Neural cell (in vitro differentiated cells): ENCODE results near the gene CT47C1. TPM values are rescaled to one million over a fixed set of nuclear protein-coding genes. Genes with fewer than 3 reads are reported as not detected.

Source experiments
- H2AFZ ChIP-seq: fragments of 200-600, 300-800 bp; sonication (generic), shearing (Covaris generic); 2 replicates; pipeline ENCODE4 v1.6.0; 2014; ENCODE audit warnings: low read depth, mild to moderate bottlenecking, antibody characterized with exemption, low read length, moderate library complexity
- H3F3A ChIP-seq: fragments of 200-600 bp; shearing (Covaris generic); 2 replicates; pipeline ENCODE4 v1.6.1; 2016; ENCODE audit warnings: mild to moderate bottlenecking, moderate library complexity, mixed read lengths, antibody characterized with exemption, low read length; ENCODE audit not compliant: insufficient read depth, poor library complexity, severe bottlenecking
- H3K27ac ChIP-seq: fragments of 200-600, 300-800 bp; sonication (generic), shearing (Covaris generic); 2 replicates; pipeline ENCODE4 v1.5.1; 2014; ENCODE audit warnings: mild to moderate bottlenecking, low read length, moderate library complexity
- H3K27me3 ChIP-seq: fragments of 300-800, 200-600 bp; sonication (generic), shearing (Covaris generic); 2 replicates; pipeline ENCODE4 v1.6.0; 2014; ENCODE audit warnings: mild to moderate bottlenecking, low read depth, low read length, moderate library complexity; ENCODE audit not compliant: insufficient read depth
- H3K36me3 ChIP-seq: fragments of 300-800, 200-600 bp; sonication (generic), shearing (Covaris generic); 2 replicates; pipeline ENCODE4 v1.5.1; 2014; ENCODE audit warnings: mild to moderate bottlenecking, antibody characterized with exemption, low read length, moderate library complexity; ENCODE audit not compliant: insufficient read depth
- H3K4me2 ChIP-seq: fragments of 300-800, 200-600 bp; sonication (generic), shearing (Covaris generic); 2 replicates; pipeline ENCODE4 v1.6.0; 2014; ENCODE audit warnings: mild to moderate bottlenecking, low read length
- H3K4me3 ChIP-seq: fragments of 300-800, 200-600 bp; sonication (generic), shearing (Covaris generic); 2 replicates; pipeline ENCODE4 v1.5.1; 2014; ENCODE audit warnings: mild to moderate bottlenecking, low read length, moderate library complexity
- H3K79me2 ChIP-seq: fragments of 200-600 bp; shearing (Covaris generic); replicated peaks from 2 replicates; pipeline ENCODE4 v1.6.0; 2014; ENCODE audit warnings: mild to moderate bottlenecking, low read length, moderate library complexity; ENCODE audit not compliant: insufficient read depth
- H3K9ac ChIP-seq: fragments of 300-800, 200-600 bp; sonication (generic), shearing (Covaris generic); 2 replicates; pipeline ENCODE4 v1.6.1; 2016; ENCODE audit warnings: mild to moderate bottlenecking, low read length, mixed read lengths
- H3K9me2 ChIP-seq: fragments of 200-600 bp; shearing (Covaris generic); 2 replicates; pipeline ENCODE4 v1.6.1; 2016; ENCODE audit warnings: mild to moderate bottlenecking, low read length, mixed read lengths; ENCODE audit not compliant: insufficient read depth
- H3K9me3 ChIP-seq: fragments of 200-600, 300-800 bp; sonication (generic), shearing (Covaris generic); 2 replicates; pipeline ENCODE4 v1.6.1; 2016; ENCODE audit warnings: mild to moderate bottlenecking, mixed run types, low read length, moderate library complexity, mixed read lengths
- H4K20me1 ChIP-seq: fragments of 200-600 bp; shearing (Covaris generic); 2 replicates; pipeline ENCODE4 v1.6.1; 2016; ENCODE audit warnings: mild to moderate bottlenecking, mixed run types; ENCODE audit not compliant: insufficient read depth
- CTCF ChIP-seq: fragments of 450-650 bp; IDR thresholded peaks from 2 replicates; pipeline ENCODE4 v1.5.1; 2014; ENCODE audit warnings: antibody characterized with exemption, mild to moderate bottlenecking, moderate library complexity; ENCODE audit not compliant: poor library complexity, severe bottlenecking
- EP300 ChIP-seq: fragments of 450-650 bp; conservative IDR thresholded peaks from 2 replicates; pipeline ENCODE4 v1.6.1; 2014; ENCODE audit warnings: antibody characterized with exemption, mild to moderate bottlenecking, moderate library complexity; ENCODE audit not compliant: poor library complexity, severe bottlenecking
- EZH2 ChIP-seq: fragments of 200-600, 300-800 bp; shearing (Covaris generic), sonication (generic); IDR thresholded peaks from 2 replicates; pipeline ENCODE4 v1.6.1; 2014; ENCODE audit warnings: antibody characterized with exemption, low read length, borderline replicate concordance, mild to moderate bottlenecking; ENCODE audit not compliant: insufficient read depth, poor library complexity, severe bottlenecking
- MXI1 ChIP-seq: fragments of 450-650 bp; conservative IDR thresholded peaks from 2 replicates; pipeline ENCODE4 v1.6.1; 2014; ENCODE audit warnings: antibody characterized with exemption, mild to moderate bottlenecking; ENCODE audit not compliant: poor library complexity, severe bottlenecking
- POLR2AphosphoS5 ChIP-seq: IDR thresholded peaks from 2 replicates; pipeline ENCODE4 v1.6.1; 2012
- RAD21 ChIP-seq: fragments of 450-650 bp; conservative IDR thresholded peaks from 2 replicates; pipeline ENCODE4 v1.6.1; 2014; ENCODE audit warnings: antibody characterized with exemption, mild to moderate bottlenecking, moderate library complexity
- REST ChIP-seq: IDR thresholded peaks from 2 replicates; pipeline ENCODE4 v1.6.1; 2012; ENCODE audit warnings: borderline replicate concordance
- SMC3 ChIP-seq: fragments of 450-650 bp; conservative IDR thresholded peaks from 2 replicates; pipeline ENCODE4 v1.6.1; 2014; ENCODE audit warnings: antibody characterized with exemption, mild to moderate bottlenecking, moderate library complexity; ENCODE audit not compliant: poor library complexity
- TAF1 ChIP-seq: IDR thresholded peaks from 2 replicates; pipeline ENCODE4 v1.6.1; 2012; ENCODE audit warnings: low read depth
- polyA plus RNA-seq: library from polyadenylated mRNA; depleted of rRNA; stranded (reverse); fragments of >200 nt; gene quantifications from 2 replicates; pipeline ENCODE4 v1.2.3, GENCODE V29; 2014

CT47C1 gene
- polyA plus RNA-seq, 1 donor from 2014 or later = not detected

GRCh38 chrX:119062750-119063374 lies 9.9 kb upstream of the CT47C1 start:
- H3K27me3 ChIP-seq = no peaks in the 10 kb centered on the region
- TF ChIP-seq EP300 (no peak), CTCF (no peak), SMC3 (no peak)

GRCh38 chrX:119063428-119063827 lies 9.4 kb upstream of the CT47C1 start:
- Histone ChIP-seq H3K36me3 (no peaks in the 10 kb centered on the region), H3K27ac (no peak overlapping the region), H3K9me3 (no peaks in the 10 kb centered on the region), H3K9me2 (no peaks in the 10 kb centered on the region), H3K4me2 (no peak overlapping the region), H3K27me3 (no peaks in the 10 kb centered on the region), H3K4me3 (no peak overlapping the region), H4K20me1 (no peaks in the 10 kb centered on the region), H3K79me2 (no peaks in the 10 kb centered on the region), H3F3A (no peaks in the 10 kb centered on the region), H2AFZ (no peak overlapping the region), H3K9ac (no peak overlapping the region)
- TF ChIP-seq REST = no peak
- no peak for TF ChIP-seq SMC3
- TF ChIP-seq RAD21 = no peak
- TF ChIP-seq EZH2 = no peak
- TF ChIP-seq CTCF = no peak
- no peak for TF ChIP-seq TAF1
- TF ChIP-seq MXI1 = no peak
- TF ChIP-seq POLR2AphosphoS5 = no peak

More at GRCh38 chrX:119062750-119063374, 9.9 kb upstream of the CT47C1 start:
- H3K9ac ChIP-seq = no peak overlapping the region
- H3K79me2 ChIP-seq = no peaks in the 10 kb centered on the region
- no peak overlapping the region for H3K4me2 ChIP-seq
- no peak overlapping the region for H3K27ac ChIP-seq
- no peak overlapping the region for H3K4me3 ChIP-seq
- H3K36me3 ChIP-seq = no peaks in the 10 kb centered on the region
- H3K9me2 ChIP-seq = no peaks in the 10 kb centered on the region
- H3F3A ChIP-seq = no peaks in the 10 kb centered on the region
- H2AFZ ChIP-seq = no peak overlapping the region
- H4K20me1 ChIP-seq = no peaks in the 10 kb centered on the region
- H3K9me3 ChIP-seq = no peaks in the 10 kb centered on the region
